HEK293 (cell line): ENCODE results near the gene VGLL4.

ENCODE experiments used
- CTCF ChIA-PET: fragments of 350-600 bp; formaldehyde crosslinking; extraction: SDS; loops from one replicate; lab custom pipeline; 2021; ENCODE audit warnings: antibody characterized with exemption; lab: Yijun Ruan, JAX
- POLR2A ChIA-PET: fragments of 300-600 bp; formaldehyde crosslinking; extraction: SDS; loops from one replicate; lab custom pipeline; 2020; ENCODE audit warnings: antibody characterized with exemption, inconsistent platforms; lab: Yijun Ruan, JAX
- H3K27ac ChIP-seq: fragments of 200-500 bp; sonication (Bioruptor generic); 2 replicates; pipeline ENCODE4 v1.5.1; 2014; ENCODE audit warnings: low read depth, low read length, control low read depth, inconsistent platforms; ENCODE audit errors: extremely low read depth
- H3K36me3 ChIP-seq, 2 experiments: fragments of 200-500 bp in 1 of 2; sonication (Bioruptor generic) in 1 of 2; 1 replicate in 1 of 2; 2 replicates in 1 of 2; pipeline ENCODE4 v1.5.1; 2014 to 2017; ENCODE audit warnings: inconsistent platforms in 2 of 2, low read length in 2 of 2; ENCODE audit not compliant: control insufficient read depth in 2 of 2, insufficient read depth in 1 of 2
- H3K4me1 ChIP-seq: fragments of 200-500 bp; sonication (Bioruptor generic); 2 replicates; pipeline ENCODE4 v1.5.1; 2014; ENCODE audit warnings: mild to moderate bottlenecking, low read length, inconsistent platforms; ENCODE audit not compliant: control insufficient read depth, insufficient read depth
- H3K4me3 ChIP-seq: 2 replicates; pipeline ENCODE4 v1.5.1; 2011; ENCODE audit warnings: low read depth, mild to moderate bottlenecking, control low read depth, low read length, moderate library complexity
- H3K9me3 ChIP-seq: fragments of 200-500 bp; sonication (Bioruptor generic); 2 replicates; pipeline ENCODE4 v1.5.1; 2014; ENCODE audit warnings: low read depth, low read length, inconsistent platforms; ENCODE audit not compliant: control insufficient read depth, insufficient read depth
- HOXD13 ChIP-seq: sonication (generic); formaldehyde crosslinking; IDR thresholded peaks from 2 replicates; pipeline ENCODE4 v1.8.0; 2022; ENCODE audit warnings: missing genetic modification reagents, borderline replicate concordance
- OSR2 ChIP-seq: fragments of 450-650 bp; formaldehyde crosslinking; IDR thresholded peaks from 2 replicates; pipeline ENCODE4 v1.5.1; 2016; ENCODE audit warnings: missing biosample characterization, missing genetic modification characterization
- PRDM1 ChIP-seq: fragments of 450-650 bp; formaldehyde crosslinking; IDR thresholded peaks from 2 replicates; pipeline ENCODE4; 2016; ENCODE audit warnings: missing biosample characterization, missing genetic modification characterization
- SCRT1 ChIP-seq: fragments of 450-650 bp; formaldehyde crosslinking; IDR thresholded peaks from 2 replicates; pipeline ENCODE4 v1.5.1; 2016; ENCODE audit warnings: missing biosample characterization, missing genetic modification characterization, borderline replicate concordance
- SCRT2 ChIP-seq: fragments of 450-650 bp; formaldehyde crosslinking; IDR thresholded peaks from 2 replicates; pipeline ENCODE4 v1.5.1; 2016; ENCODE audit warnings: missing biosample characterization, missing genetic modification characterization
- SP7 ChIP-seq: fragments of 450-650 bp; formaldehyde crosslinking; IDR thresholded peaks from 2 replicates; pipeline ENCODE4 v1.5.1; 2016; ENCODE audit warnings: missing biosample characterization, missing genetic modification characterization
- TRIM28 ChIP-seq: IDR thresholded peaks from 2 replicates; pipeline ENCODE4 v1.6.1; 2011; ENCODE audit warnings: low read length, control low read depth, borderline replicate concordance
- ZBTB48 ChIP-seq: fragments of 450-650 bp; formaldehyde crosslinking; IDR thresholded peaks from 2 replicates; pipeline ENCODE4 v1.5.1; 2016; ENCODE audit warnings: missing biosample characterization, missing genetic modification characterization
- ZFP41 ChIP-seq: fragments of 450-650 bp; formaldehyde crosslinking; IDR thresholded peaks from 2 replicates; pipeline ENCODE4 v1.5.1; 2016; ENCODE audit warnings: missing biosample characterization, missing genetic modification characterization, borderline replicate concordance
- ZNF112 ChIP-seq: fragments of 450-650 bp; formaldehyde crosslinking; IDR thresholded peaks from 2 replicates; pipeline ENCODE4 v1.5.0; 2017; ENCODE audit warnings: missing biosample characterization, missing genetic modification characterization
- ZNF121 ChIP-seq: fragments of 450-650 bp; formaldehyde crosslinking; IDR thresholded peaks from 2 replicates; pipeline ENCODE4 v1.5.1; 2016; ENCODE audit warnings: missing biosample characterization, missing genetic modification characterization
- ZNF221 ChIP-seq: fragments of 450-650 bp; formaldehyde crosslinking; IDR thresholded peaks from 2 replicates; pipeline ENCODE4 v1.5.1; 2017; ENCODE audit warnings: missing biosample characterization, missing genetic modification characterization, borderline replicate concordance
- ZNF366 ChIP-seq: fragments of 450-650 bp; formaldehyde crosslinking; conservative IDR thresholded peaks from 2 replicates; pipeline ENCODE4 v1.5.1; 2016; ENCODE audit warnings: missing biosample characterization, missing genetic modification characterization
- ZNF394 ChIP-seq: fragments of 450-650 bp; formaldehyde crosslinking; IDR thresholded peaks from 2 replicates; pipeline ENCODE4 v1.5.1; 2016; ENCODE audit warnings: missing biosample characterization, missing genetic modification characterization, mild to moderate bottlenecking, moderate library complexity, borderline replicate concordance
- ZNF521 ChIP-seq: fragments of 450-650 bp; formaldehyde crosslinking; IDR thresholded peaks from 2 replicates; pipeline ENCODE4 v1.5.1; 2017; ENCODE audit warnings: missing biosample characterization, mild to moderate bottlenecking, missing genetic modification characterization
- ZNF549 ChIP-seq: fragments of 450-650 bp; IDR thresholded peaks from 2 replicates; pipeline ENCODE4 v1.5.1; 2018; ENCODE audit warnings: missing biosample characterization, missing genetic modification characterization, mild to moderate bottlenecking, inconsistent platforms, moderate library complexity
- ZNF561 ChIP-seq: fragments of 450-650 bp; IDR thresholded peaks from 2 replicates; pipeline ENCODE4 v1.5.1; 2018; ENCODE audit warnings: missing biosample characterization, missing genetic modification characterization, borderline replicate concordance
- ZNF664 ChIP-seq: fragments of 450-650 bp; formaldehyde crosslinking; IDR thresholded peaks from 2 replicates; pipeline ENCODE4 v1.5.1; 2016; ENCODE audit warnings: missing biosample characterization, missing genetic modification characterization
- TF ChIP-seq, protein P1 (sequence below): fragments of 450-650 bp; formaldehyde crosslinking; IDR thresholded peaks from 2 replicates; pipeline ENCODE4 v1.5.1; 2017; ENCODE audit warnings: missing biosample characterization, missing genetic modification characterization
- TF ChIP-seq, protein P2 (sequence below): fragments of 450-650 bp; formaldehyde crosslinking; IDR thresholded peaks from 2 replicates; pipeline ENCODE4 v1.5.1; 2016; ENCODE audit warnings: missing biosample characterization, missing genetic modification characterization, borderline replicate concordance
- TF ChIP-seq, protein P3 (sequence below): fragments of 450-650 bp; formaldehyde crosslinking; IDR thresholded peaks from 2 replicates; pipeline ENCODE4 v1.5.1; 2016; ENCODE audit warnings: missing biosample characterization, missing genetic modification characterization

The VGLL4 gene

DNA sequence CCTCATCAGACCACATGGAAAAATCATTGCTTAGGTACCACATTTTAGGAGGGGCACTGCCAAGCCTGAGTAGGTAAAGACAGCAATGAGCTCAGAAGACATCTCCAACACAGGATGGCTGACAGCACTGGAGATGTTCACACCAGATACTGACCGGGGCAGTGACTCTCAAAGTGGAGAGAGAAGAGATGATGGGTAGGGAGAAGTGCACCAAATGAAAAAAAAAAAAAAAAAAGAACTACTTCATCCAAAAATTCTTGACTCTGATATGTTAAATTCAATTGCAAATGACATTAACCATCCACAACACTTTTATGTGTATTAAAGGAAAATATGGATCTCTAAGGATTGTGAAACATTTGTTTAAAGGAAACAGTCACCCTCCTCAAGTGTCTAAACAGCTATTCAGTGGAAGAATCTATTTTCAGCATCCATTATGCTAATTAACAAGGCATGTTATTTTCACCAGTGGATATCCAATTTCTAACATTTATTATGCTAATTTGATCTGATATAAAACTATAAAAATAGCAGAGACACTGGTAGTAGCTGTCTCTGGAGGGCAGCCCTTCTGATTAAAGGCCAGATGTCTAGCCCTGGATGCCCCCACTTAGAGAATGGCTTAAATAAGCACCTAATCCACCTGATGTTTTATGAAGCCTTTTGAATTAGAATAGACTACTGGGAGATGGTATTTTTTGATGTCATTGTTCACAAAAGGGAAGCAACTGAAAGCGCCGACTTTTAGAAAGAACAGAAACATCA, 48.2 kb upstream of the VGLL4 start:
- TF ChIP-seq TRIM28 = no peak
- no peak for TF ChIP-seq ZFP41 (tag by site-specific recombination)
- TF ChIP-seq ZNF664 (tag by site-specific recombination) = peak; percentile 43; the same call in 1 of the 2 replicates
- TF ChIP-seq, all 188 proteins: peak for 1
- Histone ChIP-seq H3K36me3 (no peaks in the 10 kb centered on the region; a peak in 1 of 3 replicates), H3K4me3 (no peak overlapping the region), H3K4me1 (peaks cover 23% of the 10 kb centered on the region), H3K9me3 (no peaks in the 10 kb centered on the region), H3K27ac (no peak overlapping the region)
- ChIA-PET CTCF (interaction anchor here (0.7 to 1.2 kb wide), 2 partner anchors 8 to 313 kb away, joined by 3 read pairs; no protein-coding TSS in a partner anchor), POLR2A (interaction anchor here (0.9 kb wide), 1 partner anchor 11 kb away, joined by 3 read pairs; no protein-coding TSS in a partner anchor)

DNA sequence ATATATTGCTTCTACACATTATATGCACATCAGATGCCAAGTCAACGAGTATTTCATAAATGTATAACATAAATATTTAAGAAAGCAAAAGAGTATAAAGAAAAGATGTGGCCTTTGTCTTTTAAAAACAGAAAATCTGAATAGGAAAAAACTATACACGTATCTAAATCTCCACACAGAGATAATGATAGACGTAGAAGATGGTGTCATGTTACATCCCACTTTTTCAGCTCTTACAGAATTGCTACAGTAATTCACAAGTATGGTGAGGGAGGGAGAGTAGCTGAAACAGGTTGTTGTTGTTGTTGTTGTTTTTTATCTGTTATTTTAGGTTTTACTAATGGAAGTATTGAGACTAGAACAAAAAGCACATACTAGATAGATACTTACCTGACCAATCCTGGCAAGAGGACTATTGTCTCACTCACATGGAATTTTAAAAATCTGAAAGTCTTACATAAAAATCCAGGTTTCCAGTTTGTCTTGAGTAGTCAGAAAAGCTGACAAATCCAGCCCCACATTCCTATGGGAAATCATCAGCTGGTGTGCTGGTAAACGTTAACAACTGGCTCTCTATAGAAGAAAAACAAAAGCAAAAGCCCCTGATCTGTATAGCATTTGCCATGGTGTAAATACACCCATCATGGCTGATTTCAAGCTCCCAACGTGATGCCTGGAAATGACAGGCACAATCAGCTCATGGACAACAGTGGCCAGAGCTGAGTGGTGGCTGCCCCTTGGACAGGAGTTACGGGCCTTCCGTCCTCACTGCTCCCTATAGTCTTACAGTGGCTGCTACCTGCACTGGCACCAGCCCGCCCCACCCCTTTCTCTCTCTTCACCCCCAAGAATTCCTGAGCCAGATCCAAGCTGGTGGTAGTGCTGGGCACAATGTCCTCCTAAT, 47.4 kb upstream of the VGLL4 start:
- H3K4me1 ChIP-seq = peaks cover 23% of the 10 kb centered on the region
- ChIA-PET CTCF (interaction anchor here (0.7 to 1.2 kb wide), 4 partner anchors 9 to 312 kb away, joined by 3 read pairs; no protein-coding TSS in a partner anchor), POLR2A (interaction anchor here (0.6 to 0.9 kb wide), 2 partner anchors 12 to 19 kb away, joined by 3 read pairs; no protein-coding TSS in a partner anchor)
- no peak for TF ChIP-seq ZNF549 (tag by site-specific recombination)
- no peak for TF ChIP-seq ZNF121
- TF ChIP-seq, protein P1, sequence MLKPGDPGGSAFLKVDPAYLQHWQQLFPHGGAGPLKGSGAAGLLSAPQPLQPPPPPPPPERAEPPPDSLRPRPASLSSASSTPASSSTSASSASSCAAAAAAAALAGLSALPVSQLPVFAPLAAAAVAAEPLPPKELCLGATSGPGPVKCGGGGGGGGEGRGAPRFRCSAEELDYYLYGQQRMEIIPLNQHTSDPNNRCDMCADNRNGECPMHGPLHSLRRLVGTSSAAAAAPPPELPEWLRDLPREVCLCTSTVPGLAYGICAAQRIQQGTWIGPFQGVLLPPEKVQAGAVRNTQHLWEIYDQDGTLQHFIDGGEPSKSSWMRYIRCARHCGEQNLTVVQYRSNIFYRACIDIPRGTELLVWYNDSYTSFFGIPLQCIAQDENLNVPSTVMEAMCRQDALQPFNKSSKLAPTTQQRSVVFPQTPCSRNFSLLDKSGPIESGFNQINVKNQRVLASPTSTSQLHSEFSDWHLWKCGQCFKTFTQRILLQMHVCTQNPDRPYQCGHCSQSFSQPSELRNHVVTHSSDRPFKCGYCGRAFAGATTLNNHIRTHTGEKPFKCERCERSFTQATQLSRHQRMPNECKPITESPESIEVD (tag by site-specific recombination) = peak; percentile 68; the same call in 1 of the 2 replicates
- no peak for TF ChIP-seq ZNF561 (tag by site-specific recombination)
- TF ChIP-seq SCRT2 (tag by site-specific recombination) = peak; percentile 51; the same call in 1 of the 2 replicates
- no peak for TF ChIP-seq HOXD13 (CRISPR knock-in tag)
- TF ChIP-seq, protein P2, sequence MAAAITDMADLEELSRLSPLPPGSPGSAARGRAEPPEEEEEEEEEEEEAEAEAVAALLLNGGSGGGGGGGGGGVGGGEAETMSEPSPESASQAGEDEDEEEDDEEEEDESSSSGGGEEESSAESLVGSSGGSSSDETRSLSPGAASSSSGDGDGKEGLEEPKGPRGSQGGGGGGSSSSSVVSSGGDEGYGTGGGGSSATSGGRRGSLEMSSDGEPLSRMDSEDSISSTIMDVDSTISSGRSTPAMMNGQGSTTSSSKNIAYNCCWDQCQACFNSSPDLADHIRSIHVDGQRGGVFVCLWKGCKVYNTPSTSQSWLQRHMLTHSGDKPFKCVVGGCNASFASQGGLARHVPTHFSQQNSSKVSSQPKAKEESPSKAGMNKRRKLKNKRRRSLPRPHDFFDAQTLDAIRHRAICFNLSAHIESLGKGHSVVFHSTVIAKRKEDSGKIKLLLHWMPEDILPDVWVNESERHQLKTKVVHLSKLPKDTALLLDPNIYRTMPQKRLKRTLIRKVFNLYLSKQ = no peak
- peak; percentile 34; the same call in 1 of the 2 replicates for TF ChIP-seq SCRT1
- TF ChIP-seq ZNF366 (tag by site-specific recombination) = 0 out of 2 replicates have a peak, but pooled peaks have one; percentile 27
- TF ChIP-seq ZNF394 = peak; percentile 61; the same call in 1 of the 2 replicates
- 0 out of 2 replicates have a peak, but pooled peaks have one; percentile 40 for TF ChIP-seq OSR2
- no peak for TF ChIP-seq ZBTB48 (tag by site-specific recombination)
- peak; percentile 81; the same call in 1 of the 2 replicates for TF ChIP-seq ZNF112 (tag by site-specific recombination)
- TF ChIP-seq ZNF221 (tag by site-specific recombination) = no peak
- TF ChIP-seq, protein P3, sequence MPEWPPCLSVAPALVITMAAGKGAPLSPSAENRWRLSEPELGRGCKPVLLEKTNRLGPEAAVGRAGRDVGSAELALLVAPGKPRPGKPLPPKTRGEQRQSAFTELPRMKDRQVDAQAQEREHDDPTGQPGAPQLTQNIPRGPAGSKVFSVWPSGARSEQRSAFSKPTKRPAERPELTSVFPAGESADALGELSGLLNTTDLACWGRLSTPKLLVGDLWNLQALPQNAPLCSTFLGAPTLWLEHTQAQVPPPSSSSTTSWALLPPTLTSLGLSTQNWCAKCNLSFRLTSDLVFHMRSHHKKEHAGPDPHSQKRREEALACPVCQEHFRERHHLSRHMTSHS (tag by site-specific recombination) = no peak
- no peak for TF ChIP-seq PRDM1
- TF ChIP-seq SP7 (tag by site-specific recombination) = peak; percentile 45; the same call in 1 of the 2 replicates
- TF ChIP-seq ZNF521 (tag by site-specific recombination) = no peak
- no peak overlapping the region for H3K27ac ChIP-seq
- H3K36me3 ChIP-seq = no peaks in the 10 kb centered on the region
- H3K4me3 ChIP-seq = no peak overlapping the region
- H3K9me3 ChIP-seq = no peaks in the 10 kb centered on the region
